ENCODE measurements around the gene IDI2. TPM values are rescaled to one million over a fixed set of nuclear protein-coding genes. Genes with fewer than 3 reads are reported as not detected.
A peak's percentile ranks its signal among the peaks of the same experiment; 100 is the strongest.

Gene IDI2
- total and polyA plus RNA-seq, 2 of the 13 experiments (the other 11 are each of a cell fraction or from before 2014, with no cell fraction given) = not detected

DNA sequence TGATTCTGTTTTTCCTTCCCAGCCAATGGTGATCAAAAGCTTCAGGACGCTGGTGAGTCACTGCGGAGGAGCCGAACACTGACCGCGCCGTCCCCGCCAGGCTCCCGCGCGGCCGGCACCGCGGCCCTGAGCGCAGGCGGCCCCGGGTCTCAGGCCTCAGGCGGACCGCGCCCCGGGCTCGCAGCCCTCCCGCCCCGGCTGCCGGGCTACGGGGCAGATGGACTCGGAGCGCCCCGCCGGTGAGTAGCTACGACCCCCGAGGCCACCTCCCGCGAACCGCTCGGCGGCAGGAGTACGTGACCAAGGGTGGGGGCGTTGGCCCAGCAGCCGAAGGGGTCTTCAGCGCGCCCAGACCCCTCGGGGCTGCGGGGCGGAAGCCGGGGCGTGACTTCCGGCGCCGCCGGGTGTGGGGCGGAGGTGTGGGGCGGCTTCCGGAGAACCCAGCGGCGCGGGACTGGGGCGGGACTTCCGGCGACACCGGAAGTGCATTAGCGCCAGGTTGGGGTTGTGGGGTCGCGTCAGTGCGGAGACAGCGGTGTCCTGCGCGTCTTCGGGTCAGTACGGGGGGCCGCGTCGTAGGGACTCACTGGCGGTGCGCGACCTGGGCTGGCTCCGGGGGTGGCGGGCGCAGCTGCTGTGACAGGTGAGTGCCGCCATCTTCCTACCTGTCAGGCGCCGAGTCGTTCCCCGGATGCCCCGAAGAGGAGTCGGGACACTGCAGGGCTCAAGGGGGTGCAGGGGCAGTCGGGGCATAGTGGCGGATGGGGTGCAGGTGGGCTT lies 30.9 kb upstream of the IDI2 start, which contains the start of gene WDR37 (continued):
- TF ChIP-seq ZNF614 (CRISPR knock-in tag; IDR thresholded peaks at IDR 0.05; ENCODE audit: borderline replicate concordance) (no peak), FOXJ3 (CRISPR knock-in tag; IDR thresholded peaks at IDR 0.05; ENCODE audit: borderline replicate concordance) (no peak), ZNF251 (CRISPR knock-in tag; IDR thresholded peaks at IDR 0.05) (no peak), ZNF510 (CRISPR knock-in tag; IDR thresholded peaks at IDR 0.05; ENCODE audit: low read depth) (0 out of 2 replicates have a peak, but pooled peaks have one; percentile 61), ZNF274 (CRISPR knock-in tag; IDR thresholded peaks at IDR 0.05) (0 out of 2 replicates have a peak, but pooled peaks have one; percentile 57), ZNF431 (CRISPR knock-in tag; IDR thresholded peaks at IDR 0.05; ENCODE audit: borderline replicate concordance, low read depth) (peak; percentile 28; the same call in 1 of the 2 replicates), PHF21A (CRISPR knock-in tag; IDR thresholded peaks at IDR 0.05) (peak; percentile 62)

DNA sequence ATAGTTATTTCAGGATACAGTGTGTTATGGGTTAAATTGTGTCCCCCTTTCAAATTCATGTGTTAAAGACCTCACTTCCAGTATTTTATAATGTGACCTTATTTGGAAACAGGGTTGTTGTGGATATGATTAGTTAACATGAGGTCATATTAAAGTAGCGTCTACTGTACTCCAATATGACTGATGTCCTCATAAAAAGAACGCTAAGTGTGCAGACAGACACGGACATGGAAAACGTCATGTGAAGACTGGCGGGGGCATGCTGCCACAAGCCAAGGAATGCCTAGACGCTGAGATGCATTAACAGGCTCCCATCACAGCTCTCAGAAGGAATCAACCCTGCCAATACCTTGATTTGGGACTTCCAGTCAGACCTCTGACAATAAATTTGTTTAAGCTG lies 29.0 kb upstream of the IDI2 start:
- intact Hi-C loops (cut with micrococcal nuclease; ENCODE audit: unreplicated experiment) = no loop called here

More for the DNA sequence above, 29.0 kb upstream of the IDI2 start:
- Histone ChIP-seq H3K27ac (ENCODE audit: extremely low read length, insufficient read depth, low read length) (no peak overlapping the region), H4K20me1 (ENCODE audit: insufficient read depth, low read length) (peaks cover 18% of the 10 kb centered on the region), H3K79me2 (ENCODE audit: insufficient read depth, low read length) (peaks cover 92% of the 10 kb centered on the region), H3K4me3 (replicated peaks in 1 of 3; ENCODE audit: insufficient read depth in 1 of 3, low read depth in 2 of 3, low read length in 3 of 3) (peak overlapping the region; percentile 23 to 100 (median 80)), H3K9ac (ENCODE audit: insufficient read depth, low read depth, low read length) (peak overlapping the region; percentile 87), H3K4me2 (ENCODE audit: low read depth, low read length) (peak overlapping the region; percentile 81), H3K27me3 (ENCODE audit: control insufficient read depth in 1 of 2, insufficient read depth in 2 of 2, low read length in 2 of 2) (no peaks in the 10 kb centered on the region; a peak in 1 of 5 replicates), H3K4me1 (ENCODE audit: insufficient read depth, low read length) (peaks cover 64% of the 10 kb centered on the region), H3K36me3 (replicated peaks in 1 of 2; ENCODE audit: control insufficient read depth in 1 of 2, insufficient read depth in 2 of 2, low read length in 2 of 2) (peaks cover 3 to 25% of the 10 kb centered on the region in 2 experiments; a peak in 3 of 5 replicates), H2AFZ (ENCODE audit: low read length) (no peak overlapping the region), H3K9me3 (ENCODE audit: low read length) (no peaks in the 10 kb centered on the region)
- no peak for ATAC-seq
- TSS peak; percentile 52 for BruUV-seq (replicated peaks)
- in situ Hi-C loops (cut with HindIII; ENCODE audit: extremely low pct_ligation_motif_present, low pct_unique_long_range_greater_than_20kb) = no loop called here
- TF ChIP-seq POLR2A (IDR thresholded peaks at IDR 0.05; ENCODE audit: insufficient read depth in 1 of 2, low read depth in 2 of 2, low read length in 2 of 2) = no peak
- no peak for TF ChIP-seq ZFP37 (CRISPR knock-in tag; IDR thresholded peaks at IDR 0.05; ENCODE audit: borderline replicate concordance)
- no peak for TF ChIP-seq U2AF2 (IDR thresholded peaks at IDR 0.05; ENCODE audit: low read depth, low read length)
- TF ChIP-seq POLR2G (IDR thresholded peaks at IDR 0.05; ENCODE audit: low read depth, low read length) = peak; percentile 28; the same call in 1 of the 2 replicates
- TF ChIP-seq MATR3 (CRISPR knock-in tag; IDR thresholded peaks at IDR 0.05) = no peak
- no peak for TF ChIP-seq ZNF331 (CRISPR knock-in tag; IDR thresholded peaks at IDR 0.05)
- 0 out of 2 replicates have a peak, but pooled peaks have one; percentile 27 for TF ChIP-seq RBFOX2 (IDR thresholded peaks at IDR 0.05; ENCODE audit: low read depth, low read length)
- TF ChIP-seq, protein P1, sequence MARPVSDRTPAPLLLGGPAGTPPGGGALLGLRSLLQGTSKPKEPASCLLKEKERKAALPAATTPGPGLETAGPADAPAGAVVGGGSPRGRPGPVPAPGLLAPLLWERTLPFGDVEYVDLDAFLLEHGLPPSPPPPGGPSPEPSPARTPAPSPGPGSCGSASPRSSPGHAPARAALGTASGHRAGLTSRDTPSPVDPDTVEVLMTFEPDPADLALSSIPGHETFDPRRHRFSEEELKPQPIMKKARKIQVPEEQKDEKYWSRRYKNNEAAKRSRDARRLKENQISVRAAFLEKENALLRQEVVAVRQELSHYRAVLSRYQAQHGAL (CRISPR knock-in tag; IDR thresholded peaks at IDR 0.05; ENCODE audit: not compliant biosample characterization) = no peak
- ChIA-PET CTCF (ENCODE audit: low intra/inter-chr PET ratio, low total read pairs) (no interaction called here), POLR2A (no interaction called here)
- WGBS (ENCODE audit: low lambda C conversion rate) = 82% methylated on average over 6 of the region's 6 CpGs
- DNase-seq (ENCODE audit: low spot score) = no peak
- no peak for FAIRE-seq
